AG09319 (cell line): ENCODE data around the gene GPX6.
"Not testable (repeated sequence)": the region's sequence is repeated elsewhere in the genome, so short reads cannot be mapped to it uniquely, and the experiment has no call there.

ENCODE experiments used
- DNase-seq: peaks from one replicate; pipeline ENCODE4 v3.0.0-alpha.2; 2010; ENCODE audit warnings: low read depth; ENCODE audit errors: extremely low read depth
- TF ChIP-seq, protein P1 (sequence below): IDR thresholded peaks from 2 replicates; pipeline ENCODE4 v1.5.1; 2011; ENCODE audit warnings: low read depth, mild to moderate bottlenecking, inconsistent platforms, low read length, moderate library complexity

GPX6 gene

GRCh38 chr6:28522594-28523240, 7.1 kb upstream of the GPX6 start:
- TF ChIP-seq, protein P1, sequence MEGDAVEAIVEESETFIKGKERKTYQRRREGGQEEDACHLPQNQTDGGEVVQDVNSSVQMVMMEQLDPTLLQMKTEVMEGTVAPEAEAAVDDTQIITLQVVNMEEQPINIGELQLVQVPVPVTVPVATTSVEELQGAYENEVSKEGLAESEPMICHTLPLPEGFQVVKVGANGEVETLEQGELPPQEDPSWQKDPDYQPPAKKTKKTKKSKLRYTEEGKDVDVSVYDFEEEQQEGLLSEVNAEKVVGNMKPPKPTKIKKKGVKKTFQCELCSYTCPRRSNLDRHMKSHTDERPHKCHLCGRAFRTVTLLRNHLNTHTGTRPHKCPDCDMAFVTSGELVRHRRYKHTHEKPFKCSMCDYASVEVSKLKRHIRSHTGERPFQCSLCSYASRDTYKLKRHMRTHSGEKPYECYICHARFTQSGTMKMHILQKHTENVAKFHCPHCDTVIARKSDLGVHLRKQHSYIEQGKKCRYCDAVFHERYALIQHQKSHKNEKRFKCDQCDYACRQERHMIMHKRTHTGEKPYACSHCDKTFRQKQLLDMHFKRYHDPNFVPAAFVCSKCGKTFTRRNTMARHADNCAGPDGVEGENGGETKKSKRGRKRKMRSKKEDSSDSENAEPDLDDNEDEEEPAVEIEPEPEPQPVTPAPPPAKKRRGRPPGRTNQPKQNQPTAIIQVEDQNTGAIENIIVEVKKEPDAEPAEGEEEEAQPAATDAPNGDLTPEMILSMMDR = no peak
- DNase-seq = no peak

DNA sequence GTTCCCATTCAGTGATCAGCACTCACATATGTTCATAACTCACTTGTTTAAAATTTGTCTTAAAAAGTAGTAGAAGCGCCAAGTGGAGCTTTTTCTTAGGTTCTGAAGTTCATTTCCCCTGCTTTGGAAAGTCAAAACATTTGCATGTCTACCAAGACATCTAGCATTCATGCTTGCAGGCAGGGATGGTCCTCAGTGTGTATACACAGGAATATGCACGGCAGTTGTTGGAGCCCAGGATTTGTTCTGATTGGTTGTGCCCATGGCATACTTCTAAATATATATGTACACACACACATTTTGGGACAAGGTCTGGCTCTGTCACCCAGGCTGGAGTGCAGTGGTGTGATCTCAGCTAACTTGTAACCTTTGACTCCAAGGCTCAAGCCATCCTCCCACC, 2.4 kb upstream of the GPX6 start:
- TF ChIP-seq, protein P1 = no peak
- DNase-seq = no peak

- DNase-seq = not testable (repeated sequence)
These were observed 3.2 kb downstream of the GPX6 start for GRCh38 chr6:28512387-28512786.

GRCh38 chr6:28511628-28512300, 3.8 kb downstream of the GPX6 start:
- no peak for DNase-seq
- TF ChIP-seq, protein P1 = no peak

DNA sequence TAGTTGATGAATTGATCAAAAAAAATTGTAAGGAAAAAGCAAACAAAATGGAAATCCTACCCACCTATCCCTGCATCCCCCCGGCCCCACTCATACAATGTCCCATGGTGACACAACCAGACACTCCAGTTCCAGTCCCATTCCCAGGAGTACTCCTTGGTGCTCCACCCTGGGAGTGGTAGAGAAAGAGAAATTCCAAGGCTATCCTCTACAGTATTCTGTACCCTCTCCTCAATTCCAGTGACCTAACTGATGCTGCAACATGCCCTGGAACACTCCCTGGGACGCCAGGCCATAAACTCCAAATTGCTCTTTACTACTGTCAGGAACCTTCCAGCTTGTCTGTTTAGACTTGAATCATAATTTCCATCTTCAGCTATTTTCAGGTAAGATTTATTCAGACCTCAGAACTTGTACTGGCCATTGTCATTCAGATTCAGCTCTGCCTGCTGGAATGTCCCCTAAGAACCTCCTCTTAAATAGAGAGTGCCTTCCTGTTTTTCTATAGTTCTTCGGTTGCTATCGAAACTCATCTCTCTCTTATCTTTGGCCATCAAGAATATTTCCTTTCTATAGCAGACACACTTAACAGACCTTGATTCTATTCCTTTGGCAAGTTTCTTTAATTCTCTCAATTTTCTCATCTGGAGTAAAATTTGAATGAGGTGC, 8.7 kb downstream of the GPX6 start:
- TF ChIP-seq, protein P1 = no peak
- no peak for DNase-seq

DNA sequence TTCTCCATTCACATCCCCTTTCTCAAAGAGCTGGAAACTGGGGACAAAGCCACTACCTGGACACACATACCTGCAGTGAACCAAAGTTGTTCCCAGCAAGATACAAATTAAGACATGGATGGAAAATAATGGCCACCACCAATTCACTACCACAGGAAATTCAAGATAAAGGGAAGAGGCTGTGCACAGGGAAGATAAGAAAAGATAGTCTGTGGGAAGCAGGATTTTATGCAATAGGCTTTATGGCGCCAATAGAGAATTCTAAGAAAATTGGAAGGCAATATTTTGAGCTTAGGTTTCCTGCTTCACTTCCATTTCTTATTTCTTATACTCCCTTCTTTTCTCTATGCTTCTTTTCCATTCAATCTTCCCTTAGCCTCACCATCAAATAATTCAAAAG, 9.9 kb downstream of the GPX6 start:
- TF ChIP-seq, protein P1 = no peak
- DNase-seq = no peak

DNA sequence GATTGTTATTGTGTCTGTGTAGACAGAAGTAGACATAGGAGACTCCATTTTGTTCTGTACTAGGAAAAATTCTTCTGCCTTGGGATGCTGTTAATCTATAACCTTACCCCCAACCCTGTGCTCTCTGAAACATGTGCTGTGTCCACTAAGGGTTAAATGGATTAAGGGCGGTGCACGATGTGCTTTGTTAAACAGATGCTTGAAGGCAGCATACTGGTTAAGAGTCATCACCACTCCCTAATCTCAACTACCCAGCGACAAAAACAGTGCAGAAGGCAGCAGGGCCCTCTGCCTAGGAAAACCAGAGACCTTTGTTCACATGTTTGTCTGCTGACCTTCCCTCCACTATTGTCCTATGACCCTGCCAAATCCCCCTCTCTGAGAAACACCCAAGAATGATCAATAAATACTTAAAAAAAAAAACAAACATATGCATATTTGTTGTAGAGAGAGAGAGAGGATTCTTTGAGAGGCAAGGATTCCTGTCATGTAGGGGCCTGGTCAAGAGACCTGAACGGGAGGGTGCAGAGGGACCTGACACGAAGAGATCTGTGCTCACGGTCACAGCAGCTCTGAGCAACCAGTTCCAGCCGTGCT, 12.8 kb downstream of the GPX6 start:
- DNase-seq = not testable (repeated sequence)

GRCh38 chr6:28502136-28502535, 13.5 kb downstream of the GPX6 start:
- not testable (repeated sequence) for DNase-seq
